ENCODE measurements around the gene GSTM1. TPM values are rescaled to one million over a fixed set of nuclear protein-coding genes. Genes with fewer than 3 reads are reported as not detected.
"Not testable (repeated sequence)": the region's sequence is repeated elsewhere in the genome, so short reads cannot be mapped to it uniquely, and the experiment has no call there.

Gene GSTM1
- total and polyA plus RNA-seq, 7 donors: 0.39 to 27.6 (median 17.0) TPM; not detected in 3

- Histone ChIP-seq H3K36me3 (no peaks in the 10 kb centered on the region), H3K9me3 (no peaks in the 10 kb centered on the region), H3K27ac (no peak overlapping the region), H3K4me3 (no peak overlapping the region), H3K27me3 (no peaks in the 10 kb centered on the region), H3K4me1 (no peaks in the 10 kb centered on the region)
- no peak for DNase-seq
- intact Hi-C loops (cut with DNase I): loop anchor here (5.0 kb wide), 2 partner anchors 47 to 48 kb away; no protein-coding TSS in a partner anchor
- WGBS, 2 donors: 89% methylated on average over 6 of the region's 6 CpGs; no CpG with 5 or more reads in 1 of the 2 donors
- TF ChIP-seq POLR2AphosphoS5 (IDR thresholded peaks at IDR 0.05) (no peak), EP300 (IDR thresholded peaks at IDR 0.05) (no peak), CTCF (IDR thresholded peaks at IDR 0.05) (no peak), POLR2A (IDR thresholded peaks at IDR 0.05) (no peak)
Observed at GRCh38 chr1:109689844-109690405, 2.3 kb downstream of the GSTM1 start.

- H3K9me3 ChIP-seq: no peaks in the 10 kb centered on the region
- H3K27me3 ChIP-seq: no peaks in the 10 kb centered on the region
- intact Hi-C loops (cut with DNase I): no loop called here
- TF ChIP-seq EP300 (IDR thresholded peaks at IDR 0.05) (no peak), POLR2A (IDR thresholded peaks at IDR 0.05) (no peak), CTCF (IDR thresholded peaks at IDR 0.05) (no peak), POLR2AphosphoS5 (IDR thresholded peaks at IDR 0.05) (no peak)
- peak; percentile 77 for DNase-seq
- 92% methylated on average over 6 of the region's 6 CpGs; no CpG with 5 or more reads in 1 of the 2 donors for WGBS, 2 donors
- no peaks in the 10 kb centered on the region for H3K4me1 ChIP-seq
- no peaks in the 10 kb centered on the region for H3K36me3 ChIP-seq
- H3K27ac ChIP-seq: no peak overlapping the region
- no peak overlapping the region for H3K4me3 ChIP-seq
Observed at GRCh38 chr1:109691759-109692158, 4.1 kb downstream of the GSTM1 start.

GRCh38 chr1:109694400-109694799, 6.8 kb downstream of the GSTM1 start:
- H3K27ac ChIP-seq; H3K4me3 ChIP-seq; intact Hi-C loops (cut with DNase I); H3K27me3 ChIP-seq; H3K9me3 ChIP-seq; H3K36me3 ChIP-seq; H3K4me1 ChIP-seq; DNase-seq: not testable (repeated sequence)
- WGBS, 2 donors: 76% methylated on average over 5 of the region's 5 CpGs; no CpG with 5 or more reads in 1 of the 2 donors

- H3K4me3 ChIP-seq; intact Hi-C loops (cut with DNase I); H3K27ac ChIP-seq; H3K36me3 ChIP-seq; DNase-seq; H3K27me3 ChIP-seq; H3K4me1 ChIP-seq; H3K9me3 ChIP-seq: not testable (repeated sequence)
- 88% methylated on average over 3 of the region's 3 CpGs; no CpG with 5 or more reads in 1 of the 2 donors for WGBS, 2 donors
Observed at GRCh38 chr1:109695138-109695537, 7.5 kb downstream of the GSTM1 start.

- DNase-seq: no peak
- TF ChIP-seq CTCF (IDR thresholded peaks at IDR 0.05): no peak
- no peak for TF ChIP-seq EP300 (IDR thresholded peaks at IDR 0.05)
- TF ChIP-seq POLR2AphosphoS5 (IDR thresholded peaks at IDR 0.05): no peak
- no peak for TF ChIP-seq POLR2A (IDR thresholded peaks at IDR 0.05)
- Histone ChIP-seq H3K4me1 (no peaks in the 10 kb centered on the region), H3K36me3 (no peaks in the 10 kb centered on the region), H3K4me3 (no peak overlapping the region), H3K9me3 (no peaks in the 10 kb centered on the region), H3K27me3 (no peaks in the 10 kb centered on the region), H3K27ac (no peak overlapping the region)
- intact Hi-C loops (cut with DNase I): no loop called here
- 88% methylated on average over 4 of the region's 4 CpGs; no CpG with 5 or more reads in 1 of the 2 donors for WGBS, 2 donors
Observed at GRCh38 chr1:109697066-109697465, 9.4 kb downstream of the GSTM1 start.

- intact Hi-C loops (cut with DNase I); H3K9me3 ChIP-seq; H3K27me3 ChIP-seq; H3K27ac ChIP-seq; H3K4me1 ChIP-seq; H3K36me3 ChIP-seq; H3K4me3 ChIP-seq; DNase-seq: not testable (repeated sequence)
- WGBS, 2 donors: 83% methylated on average over 4 of the region's 4 CpGs; no CpG with 5 or more reads in 1 of the 2 donors
Observed at GRCh38 chr1:109697861-109698260, 10.2 kb downstream of the GSTM1 start.

GRCh38 chr1:109702940-109703339, 15.3 kb downstream of the GSTM1 start:
- not testable (repeated sequence) for H3K36me3 ChIP-seq

More at GRCh38 chr1:109702940-109703339, 15.3 kb downstream of the GSTM1 start:
- 81 to 97% methylated on average over 3 of the region's 3 CpGs for WGBS, 2 donors
- H3K4me3 ChIP-seq; H3K9me3 ChIP-seq; intact Hi-C loops (cut with DNase I); H3K27me3 ChIP-seq; H3K4me1 ChIP-seq; DNase-seq; H3K27ac ChIP-seq: not testable (repeated sequence)

Data from sigmoid colon (tissue), 7 donors.